ENCODE data around the gene CDK8.
"Not testable (repeated sequence)": the region's sequence is repeated elsewhere in the genome, so short reads cannot be mapped to it uniquely, and the experiment has no call there.

The CDK8 gene

GRCh38 chr13:26253262-26253786 lies 605 bp upstream of the CDK8 start:
- no peak for DNase-seq (ENCODE audit: low read depth, low spot score)

GRCh38 chr13:26254583-26255111 lies 718 bp downstream of the CDK8 start:
- peak; percentile 71 for DNase-seq (ENCODE audit: low read depth, low spot score)

- DNase-seq (ENCODE audit: low read depth, low spot score): peak; percentile 2
Observed at GRCh38 chr13:26255115-26255514, 1.2 kb downstream of the CDK8 start.

GRCh38 chr13:26255691-26256277 lies 1.9 kb downstream of the CDK8 start:
- no peak for DNase-seq (ENCODE audit: low read depth, low spot score)

GRCh38 chr13:26257049-26257448 lies 3.1 kb downstream of the CDK8 start:
- DNase-seq (ENCODE audit: low read depth, low spot score): no peak

GRCh38 chr13:26259634-26260033 lies 5.7 kb downstream of the CDK8 start:
- DNase-seq (ENCODE audit: low read depth, low spot score): no peak

- no peak for DNase-seq (ENCODE audit: low read depth, low spot score)
Observed at GRCh38 chr13:26262156-26262555, 8.2 kb downstream of the CDK8 start.

GRCh38 chr13:26266311-26266710 lies 12.4 kb downstream of the CDK8 start:
- no peak for DNase-seq (ENCODE audit: low read depth, low spot score)

GRCh38 chr13:26270707-26271106 lies 16.8 kb downstream of the CDK8 start:
- DNase-seq (ENCODE audit: low read depth, low spot score): no peak

GRCh38 chr13:26272621-26273020 lies 18.7 kb downstream of the CDK8 start:
- DNase-seq (ENCODE audit: low read depth, low spot score): no peak

GRCh38 chr13:26280295-26280694 lies 26.4 kb downstream of the CDK8 start:
- DNase-seq (ENCODE audit: low read depth, low spot score): no peak

GRCh38 chr13:26280822-26281221 lies 26.9 kb downstream of the CDK8 start:
- peak; percentile 4 for DNase-seq (ENCODE audit: low read depth, low spot score)

- DNase-seq (ENCODE audit: low read depth, low spot score): not testable (repeated sequence)
Observed at GRCh38 chr13:26285911-26286310, 32.0 kb downstream of the CDK8 start.

- DNase-seq (ENCODE audit: low read depth, low spot score): not testable (repeated sequence)
Observed at GRCh38 chr13:26288838-26289237, 34.9 kb downstream of the CDK8 start.

- DNase-seq (ENCODE audit: low read depth, low spot score): no peak
Observed at GRCh38 chr13:26295812-26296211, 41.9 kb downstream of the CDK8 start.

GRCh38 chr13:26299168-26299750 lies 45.3 kb downstream of the CDK8 start:
- DNase-seq (ENCODE audit: low read depth, low spot score): no peak

GRCh38 chr13:26300140-26300539 lies 46.2 kb downstream of the CDK8 start:
- DNase-seq (ENCODE audit: low read depth, low spot score): no peak

- no peak for DNase-seq (ENCODE audit: low read depth, low spot score)
Observed at GRCh38 chr13:26305676-26306075, 51.7 kb downstream of the CDK8 start.

- no peak for DNase-seq (ENCODE audit: low read depth, low spot score)
Observed at GRCh38 chr13:26307701-26308100, 53.8 kb downstream of the CDK8 start.

GRCh38 chr13:26308250-26308649 lies 54.3 kb downstream of the CDK8 start:
- DNase-seq (ENCODE audit: low read depth, low spot score): no peak

GRCh38 chr13:26308836-26309235 lies 54.9 kb downstream of the CDK8 start:
- DNase-seq (ENCODE audit: low read depth, low spot score): no peak

GRCh38 chr13:26310003-26310402 lies 56.1 kb downstream of the CDK8 start:
- no peak for DNase-seq (ENCODE audit: low read depth, low spot score)

GRCh38 chr13:26310470-26310869 lies 56.5 kb downstream of the CDK8 start:
- no peak for DNase-seq (ENCODE audit: low read depth, low spot score)
